CD4-positive, alpha-beta T cell treated with Interleukin-1 beta for 1 hour (primary cell): Measurements from ENCODE around the gene KDM1A.

Source experiments
- DNase-seq, 2 donors: peaks; one replicate each; pipeline ENCODE4 v3.0.0-alpha.2; 2020 to 2022

Gene KDM1A

GRCh38 chr1:23018661-23019093, 591 bp upstream of the KDM1A start:
- DNase-seq: no peak

GRCh38 chr1:23019863-23020625, 776 bp downstream of the KDM1A start:
- DNase-seq: peak in 1 of 2 donors; percentile 17

- DNase-seq: no peak
Measured at GRCh38 chr1:23020706-23021405, 1.6 kb downstream of the KDM1A start.

GRCh38 chr1:23021834-23022233, 2.6 kb downstream of the KDM1A start:
- no peak for DNase-seq

- DNase-seq: no peak
Measured at GRCh38 chr1:23023174-23023845, 4.0 kb downstream of the KDM1A start.

- DNase-seq: no peak
Measured at GRCh38 chr1:23026568-23026967, 7.3 kb downstream of the KDM1A start.

GRCh38 chr1:23027352-23027907, 8.2 kb downstream of the KDM1A start:
- no peak for DNase-seq

- no peak for DNase-seq
Measured at GRCh38 chr1:23029337-23029736, 10.1 kb downstream of the KDM1A start.

GRCh38 chr1:23035823-23036452, 16.7 kb downstream of the KDM1A start:
- DNase-seq: no peak

- DNase-seq: no peak
Measured at GRCh38 chr1:23037081-23037740, 17.9 kb downstream of the KDM1A start.

- no peak for DNase-seq
Measured at GRCh38 chr1:23039308-23039826, 20.1 kb downstream of the KDM1A start.

GRCh38 chr1:23040509-23040908, 21.2 kb downstream of the KDM1A start:
- DNase-seq: no peak

GRCh38 chr1:23044035-23044434, 24.8 kb downstream of the KDM1A start:
- DNase-seq: no peak

- DNase-seq: no peak
Measured at GRCh38 chr1:23050201-23050600, 30.9 kb downstream of the KDM1A start.

GRCh38 chr1:23051290-23051909, 32.1 kb downstream of the KDM1A start:
- no peak for DNase-seq

- DNase-seq: no peak
Measured at GRCh38 chr1:23057301-23057700, 38.0 kb downstream of the KDM1A start.

- DNase-seq: no peak
Measured at GRCh38 chr1:23062271-23062670, 43.0 kb downstream of the KDM1A start.

- DNase-seq: no peak
Measured at GRCh38 chr1:23065385-23065784, 46.1 kb downstream of the KDM1A start.

- no peak for DNase-seq
Measured at GRCh38 chr1:23066075-23066474, 46.8 kb downstream of the KDM1A start.

- DNase-seq: no peak
Measured at GRCh38 chr1:23069149-23069548, 49.9 kb downstream of the KDM1A start.

- DNase-seq: no peak
Measured at GRCh38 chr1:23069675-23070074, 50.4 kb downstream of the KDM1A start.

- no peak for DNase-seq
Measured at GRCh38 chr1:23074012-23074411, 54.7 kb downstream of the KDM1A start.
